ENCODE measurements around the gene TMEM109. TPM values are rescaled to one million over a fixed set of nuclear protein-coding genes. Genes with fewer than 3 reads are reported as not detected.

TMEM109 gene
- total and polyA plus RNA-seq, 7 donors, result 69.2 to 130 (median 72.5) TPM

DNA sequence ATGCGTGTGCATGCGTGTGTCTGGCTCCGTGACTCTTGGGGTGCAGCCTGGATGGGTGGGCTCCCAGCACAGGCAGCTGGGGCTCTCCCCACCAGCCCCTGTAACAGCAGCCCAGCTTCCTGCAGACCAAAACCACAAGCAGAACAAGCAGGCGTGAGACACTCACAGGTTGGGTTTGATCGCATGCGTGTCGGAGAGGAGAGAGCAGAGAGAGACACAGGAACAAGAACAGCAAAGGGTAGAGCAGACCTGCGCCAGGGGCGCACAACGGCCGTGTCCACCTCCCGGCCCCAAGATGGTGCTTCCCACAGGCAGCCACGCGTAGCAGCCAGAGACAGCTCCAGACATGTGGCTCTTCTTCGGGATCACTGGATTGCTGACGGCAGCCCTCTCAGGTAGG is 57.6 kb downstream of the TMEM109 start, which contains the start of gene CD6:
Gene CD6 (plus strand): TSS at position 161 of the 400 bp plus-strand sequence. CDS start 186 bp downstream, at position 347.
- no peak within 1 kb of the TSS for H3K27ac ChIP-seq
- DNase-seq (no peak), ATAC-seq (no peak)
- no peaks in the 10 kb centered on the region for H3K9me3 ChIP-seq
- no peak within 1 kb of the TSS for H3K4me3 ChIP-seq
- intact Hi-C loops (cut with DNase I), result no loop called here
- no peaks in the 10 kb centered on the region for H3K4me1 ChIP-seq
- TF ChIP-seq, protein P1, sequence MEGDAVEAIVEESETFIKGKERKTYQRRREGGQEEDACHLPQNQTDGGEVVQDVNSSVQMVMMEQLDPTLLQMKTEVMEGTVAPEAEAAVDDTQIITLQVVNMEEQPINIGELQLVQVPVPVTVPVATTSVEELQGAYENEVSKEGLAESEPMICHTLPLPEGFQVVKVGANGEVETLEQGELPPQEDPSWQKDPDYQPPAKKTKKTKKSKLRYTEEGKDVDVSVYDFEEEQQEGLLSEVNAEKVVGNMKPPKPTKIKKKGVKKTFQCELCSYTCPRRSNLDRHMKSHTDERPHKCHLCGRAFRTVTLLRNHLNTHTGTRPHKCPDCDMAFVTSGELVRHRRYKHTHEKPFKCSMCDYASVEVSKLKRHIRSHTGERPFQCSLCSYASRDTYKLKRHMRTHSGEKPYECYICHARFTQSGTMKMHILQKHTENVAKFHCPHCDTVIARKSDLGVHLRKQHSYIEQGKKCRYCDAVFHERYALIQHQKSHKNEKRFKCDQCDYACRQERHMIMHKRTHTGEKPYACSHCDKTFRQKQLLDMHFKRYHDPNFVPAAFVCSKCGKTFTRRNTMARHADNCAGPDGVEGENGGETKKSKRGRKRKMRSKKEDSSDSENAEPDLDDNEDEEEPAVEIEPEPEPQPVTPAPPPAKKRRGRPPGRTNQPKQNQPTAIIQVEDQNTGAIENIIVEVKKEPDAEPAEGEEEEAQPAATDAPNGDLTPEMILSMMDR (IDR thresholded peaks at IDR 0.05), result no peak
- 88 to 90% (median 88%) methylated on average over 16 of the region's 16 CpGs for WGBS, 3 donors
- H3K27me3 ChIP-seq (ENCODE audit: insufficient read depth in 3 of 3, low read length in 2 of 3), result no peaks in the 10 kb centered on the region
- no peaks in the 10 kb centered on the region for H3K36me3 ChIP-seq (ENCODE audit: insufficient read depth in 1 of 2, low read depth in 1 of 2)

DNA sequence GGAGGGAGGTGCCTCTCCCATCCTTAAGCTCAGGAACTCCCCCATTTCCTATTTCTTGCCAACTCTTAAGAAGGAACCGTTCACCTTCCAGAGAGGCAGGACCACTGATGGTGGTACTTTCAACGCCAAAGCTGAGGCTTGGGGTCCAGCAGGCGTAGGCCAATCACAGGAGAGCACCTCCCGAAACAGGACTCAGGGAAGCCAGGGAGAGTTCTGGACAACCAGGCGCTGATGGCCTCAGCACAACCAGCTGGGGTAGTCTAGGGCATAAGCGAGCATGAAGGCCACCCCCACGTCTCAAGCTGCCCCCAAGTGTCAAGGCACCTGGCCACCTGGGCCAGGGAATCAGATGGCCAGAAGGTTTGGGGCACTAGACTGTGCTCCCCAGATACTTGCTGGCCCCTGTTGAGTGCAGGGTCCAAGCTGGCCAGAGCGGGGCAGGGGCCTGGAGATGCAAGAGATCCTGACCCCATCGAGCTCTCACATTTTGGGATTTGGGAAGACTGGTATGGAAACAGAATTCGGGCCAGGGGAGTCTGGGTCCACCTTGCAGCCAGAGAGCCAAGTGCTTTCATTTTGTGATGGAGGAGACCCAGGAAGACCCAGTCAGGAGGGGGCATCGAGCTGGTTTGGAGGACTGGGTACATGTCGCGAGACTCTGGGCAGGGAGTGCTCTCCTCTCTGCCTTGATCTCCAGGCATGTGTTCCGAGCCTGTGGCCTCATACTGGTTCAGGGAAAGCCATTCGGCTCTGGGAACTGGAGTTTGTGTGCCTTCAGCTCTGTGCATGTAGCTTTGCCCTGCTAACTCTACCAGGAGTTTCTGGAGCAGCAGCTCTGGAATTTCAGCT is 58.4 kb downstream of the TMEM109 start:
- TF ChIP-seq, protein P1 (IDR thresholded peaks at IDR 0.05), result no peak
- ATAC-seq, result no peak
- Histone ChIP-seq H3K4me1 (no peaks in the 10 kb centered on the region), H3K4me3 (no peak overlapping the region), H3K27ac (no peak overlapping the region), H3K36me3 (ENCODE audit: insufficient read depth in 1 of 2, low read depth in 1 of 2) (no peaks in the 10 kb centered on the region), H3K27me3 (ENCODE audit: insufficient read depth in 3 of 3, low read length in 2 of 3) (no peaks in the 10 kb centered on the region), H3K9me3 (no peaks in the 10 kb centered on the region)
- WGBS, 3 donors, result 88% methylated on average over 15 of the region's 15 CpGs
- DNase-seq, result no peak
- intact Hi-C loops (cut with DNase I), result no loop called here

Other genes with a start within 250 kb of the TMEM109 start
- gene MS4A8, start 214.5 kb upstream of the TMEM109 start, total RNA-seq, result under 1 TPM in 3 of 4 donors, not detected in 1; 0.20 to 0.47 (median 0.23) TPM
- under 1 TPM in 2 of 3 donors, not detected in 1; 0.10 to 0.31 TPM for gene MS4A8, start 214.5 kb upstream of the TMEM109 start, polyA plus RNA-seq
- gene MS4A18, start 189.4 kb upstream of the TMEM109 start, total RNA-seq, result not detected
- not detected for gene MS4A18, start 189.4 kb upstream of the TMEM109 start, polyA plus RNA-seq
- not detected for gene MS4A15, start 157.3 kb upstream of the TMEM109 start, total RNA-seq
- gene MS4A15, start 157.3 kb upstream of the TMEM109 start, polyA plus RNA-seq, result not detected
- not detected for gene MS4A10, start 128.8 kb upstream of the TMEM109 start, total RNA-seq
- gene MS4A10, start 128.8 kb upstream of the TMEM109 start, polyA plus RNA-seq, result under 1 TPM in 1 of 3 donors, not detected in 2; 0.03 TPM
- gene CCDC86, start 72.0 kb upstream of the TMEM109 start, total RNA-seq, result 10 to 100 TPM; 24.8 to 43.9 (median 30.1) TPM
- gene CCDC86, start 72.0 kb upstream of the TMEM109 start, polyA plus RNA-seq, result 10 to 100 TPM; 36.2 to 55.4 (median 53.6) TPM
- gene PTGDR2, start 58.2 kb upstream of the TMEM109 start, total RNA-seq, result 10 to 100 TPM in 1 of 4 donors, 1 to 10 TPM in 2, under 1 TPM in 1; 0.53 to 13.9 (median 1.1) TPM
- 1 to 10 TPM; 1.1 to 1.3 (median 1.2) TPM for gene PTGDR2, start 58.2 kb upstream of the TMEM109 start, polyA plus RNA-seq
- under 1 TPM in 1 of 4 donors, not detected in 3; 0.29 TPM for gene ZP1, start 46.6 kb upstream of the TMEM109 start, total RNA-seq
- under 1 TPM; 0.18 to 0.52 (median 0.30) TPM for gene ZP1, start 46.6 kb upstream of the TMEM109 start, polyA plus RNA-seq
- 10 to 100 TPM; 45.7 to 71.7 (median 63.0) TPM for gene PRPF19, start 7.6 kb upstream of the TMEM109 start, total RNA-seq
- 100 to 1,000 TPM in 1 of 3 donors, 10 to 100 TPM in 2; 56.9 to 109 (median 67.4) TPM for gene PRPF19, start 7.6 kb upstream of the TMEM109 start, polyA plus RNA-seq
- 1 to 10 TPM; 3.3 to 7.7 (median 6.1) TPM for gene TMEM132A, start 10.3 kb downstream of the TMEM109 start, total RNA-seq
- gene TMEM132A, start 10.3 kb downstream of the TMEM109 start, polyA plus RNA-seq, result 1 to 10 TPM; 2.0 to 3.7 (median 2.6) TPM
- 10 to 100 TPM in 1 of 4 donors, 1 to 10 TPM in 3; 7.2 to 14.6 (median 8.6) TPM for gene SLC15A3, start 38.0 kb downstream of the TMEM109 start, total RNA-seq
- 10 to 100 TPM in 1 of 3 donors, 1 to 10 TPM in 2; 7.8 to 10.3 (median 8.2) TPM for gene SLC15A3, start 38.0 kb downstream of the TMEM109 start, polyA plus RNA-seq
- under 1 TPM; 0.43 to 0.74 (median 0.49) TPM for gene CD6, start 57.5 kb downstream of the TMEM109 start, total RNA-seq
- gene CD6, start 57.5 kb downstream of the TMEM109 start, polyA plus RNA-seq, result under 1 TPM; 0.05 to 0.34 (median 0.05) TPM
- gene CD5, start 188.3 kb downstream of the TMEM109 start, total RNA-seq, result under 1 TPM in 3 of 4 donors, not detected in 1; 0.08 to 0.17 (median 0.17) TPM
- gene CD5, start 188.3 kb downstream of the TMEM109 start, polyA plus RNA-seq, result under 1 TPM in 2 of 3 donors, not detected in 1; 0.04 to 0.05 TPM
- 10 to 100 TPM; 16.9 to 27.3 (median 23.5) TPM for gene VPS37C, start 247.3 kb downstream of the TMEM109 start, total RNA-seq
- 10 to 100 TPM; 18.9 to 39.8 (median 25.6) TPM for gene VPS37C, start 247.3 kb downstream of the TMEM109 start, polyA plus RNA-seq

Data from psoas muscle (tissue), 8 donors.